Neural progenitor cell (in vitro differentiated cells): Measurements from ENCODE around the gene ZHX3. TPM values are rescaled to one million over a fixed set of nuclear protein-coding genes. Genes with fewer than 3 reads are reported as not detected.

Experiments used
- DNase-seq: peaks from one replicate; pipeline ENCODE4 v3.0.0-alpha.2; 2016; ENCODE audit warnings: low spot score
- H2AFZ ChIP-seq: fragments of 200-600 bp; sonication (generic); replicated peaks from 2 replicates; pipeline ENCODE4 v1.6.1; 2016; ENCODE audit warnings: antibody characterized with exemption
- H3F3A ChIP-seq: fragments of 200-600 bp; sonication (generic); 2 replicates; pipeline ENCODE4 v1.6.1; 2016; ENCODE audit warnings: antibody characterized with exemption, low read depth
- H3K27ac ChIP-seq: fragments of 200-600 bp; sonication (generic); 2 replicates; pipeline ENCODE4 v1.5.1; 2016; ENCODE audit warnings: mild to moderate bottlenecking
- H3K27me3 ChIP-seq: fragments of 200-600 bp; sonication (generic); 2 replicates; pipeline ENCODE4 v1.6.1; 2016; ENCODE audit warnings: mild to moderate bottlenecking, moderate library complexity
- H3K36me3 ChIP-seq: fragments of 200-600 bp; sonication (generic); 2 replicates; pipeline ENCODE4 v1.5.1; 2016
- H3K4me1 ChIP-seq: fragments of 200-600 bp; sonication (generic); 2 replicates; pipeline ENCODE4 v1.6.1; 2016; ENCODE audit warnings: mixed run types
- H3K4me2 ChIP-seq: fragments of 200-600 bp; sonication (generic); 2 replicates; pipeline ENCODE4 v1.6.1; 2016
- H3K4me3 ChIP-seq: fragments of 200-600 bp; sonication (generic); 2 replicates; pipeline ENCODE4 v1.5.1; 2016
- H3K79me2 ChIP-seq: fragments of 200-600 bp; sonication (generic); 2 replicates; pipeline ENCODE4 v1.6.1; 2016; ENCODE audit warnings: low read depth
- H3K9ac ChIP-seq: fragments of 200-600 bp; sonication (generic); 2 replicates; pipeline ENCODE4 v1.6.1; 2016
- H3K9me3 ChIP-seq: fragments of 200-600 bp; sonication (generic); 2 replicates; pipeline ENCODE4 v1.5.1; 2016; ENCODE audit warnings: low read depth
- H4K20me1 ChIP-seq: fragments of 200-600 bp; sonication (generic); 2 replicates; pipeline ENCODE4 v1.6.1; 2016; ENCODE audit warnings: low read depth
- H3K27ac Mint-ChIP-seq: 3 replicates; pipeline ENCODE4 v1.8.0; 2021; ENCODE audit warnings: mixed read lengths
- H3K27me3 Mint-ChIP-seq: 2 replicates; pipeline ENCODE4 v1.8.0; 2022; ENCODE audit warnings: low read depth, mild to moderate bottlenecking, inconsistent platforms, moderate library complexity, mixed read lengths; ENCODE audit not compliant: insufficient read depth
- H3K36me3 Mint-ChIP-seq: 3 replicates; pipeline ENCODE4 v1.8.0; 2021; ENCODE audit warnings: mixed read lengths
- H3K4me1 Mint-ChIP-seq: 3 replicates; pipeline ENCODE4 v1.8.0; 2021; ENCODE audit warnings: mixed read lengths
- H3K4me3 Mint-ChIP-seq: 3 replicates; pipeline ENCODE4 v1.8.0; 2021; ENCODE audit warnings: mild to moderate bottlenecking, moderate library complexity, mixed read lengths
- H3K9me3 Mint-ChIP-seq: 3 replicates; pipeline ENCODE4 v1.8.0; 2020; ENCODE audit warnings: mixed read lengths
- CTCF ChIP-seq: fragments of 200-600 bp; sonication (generic); IDR thresholded peaks from 2 replicates; pipeline ENCODE4 v1.5.1; 2017; ENCODE audit warnings: antibody characterized with exemption, mild to moderate bottlenecking
- EZH2 ChIP-seq: fragments of 200-600 bp; sonication (generic); IDR thresholded peaks from 2 replicates; pipeline ENCODE4 v1.6.1; 2017; ENCODE audit warnings: antibody characterized with exemption, mild to moderate bottlenecking, moderate library complexity
- EZH2phosphoT487 ChIP-seq: fragments of 200-600 bp; sonication (generic); IDR thresholded peaks from 2 replicates; pipeline ENCODE4 v1.6.1; 2017; ENCODE audit warnings: antibody characterized with exemption
- total RNA-seq: library from RNA; depleted of rRNA; stranded (reverse); fragments of >200 nt; gene quantifications from 2 replicates; pipeline ENCODE4 v1.2.3, GENCODE V29; 2015; ENCODE audit warnings: low replicate concordance

Gene ZHX3
- total RNA-seq, 1 donor from 2014 or later: 6.8 TPM

- Mint-ChIP-seq H3K36me3 (no peaks in the 10 kb centered on the region), H3K9me3 (no peaks in the 10 kb centered on the region), H3K4me3 (no peak overlapping the region), H3K27me3 (peaks cover 8% of the 10 kb centered on the region), H3K4me1 (peaks cover 4% of the 10 kb centered on the region), H3K27ac (no peak overlapping the region)
- H3K9ac ChIP-seq: no peak overlapping the region
- H3K79me2 ChIP-seq: no peaks in the 10 kb centered on the region
- no peak overlapping the region for H3K4me3 ChIP-seq
- no peaks in the 10 kb centered on the region for H3K9me3 ChIP-seq
- H2AFZ ChIP-seq: no peak overlapping the region
- no peaks in the 10 kb centered on the region for H4K20me1 ChIP-seq
- H3K4me2 ChIP-seq: no peak overlapping the region
- no peaks in the 10 kb centered on the region for H3F3A ChIP-seq
- H3K27ac ChIP-seq: no peak overlapping the region
- TF ChIP-seq CTCF (no peak), EZH2phosphoT487 (no peak), EZH2 (no peak)
- peaks cover 12% of the 10 kb centered on the region for H3K27me3 ChIP-seq
- no peaks in the 10 kb centered on the region for H3K36me3 ChIP-seq
- H3K4me1 ChIP-seq: no peaks in the 10 kb centered on the region
- no peak for DNase-seq
Observed at GRCh38 chr20:41335591-41335990, 18.1 kb upstream of the ZHX3 start.

GRCh38 chr20:41334443-41335421 lies 17.2 kb upstream of the ZHX3 start:
- TF ChIP-seq EZH2phosphoT487 (no peak), EZH2 (no peak), CTCF (no peak)
- H3K9me3 Mint-ChIP-seq: no peaks in the 10 kb centered on the region
- no peak for DNase-seq
- H3K36me3 Mint-ChIP-seq: no peaks in the 10 kb centered on the region
- Histone ChIP-seq H3F3A (no peaks in the 10 kb centered on the region), H3K36me3 (no peaks in the 10 kb centered on the region), H3K27me3 (peaks cover 11% of the 10 kb centered on the region), H3K27ac (no peak overlapping the region), H2AFZ (peak overlapping the region; percentile 58), H3K79me2 (no peaks in the 10 kb centered on the region), H3K9me3 (no peaks in the 10 kb centered on the region), H3K9ac (no peak overlapping the region), H3K4me2 (no peak overlapping the region), H4K20me1 (no peaks in the 10 kb centered on the region), H3K4me3 (no peak overlapping the region), H3K4me1 (no peaks in the 10 kb centered on the region)
- peaks cover 5% of the 10 kb centered on the region for H3K27me3 Mint-ChIP-seq
- no peak overlapping the region for H3K4me3 Mint-ChIP-seq
- H3K4me1 Mint-ChIP-seq: peaks cover 2% of the 10 kb centered on the region
- no peak overlapping the region for H3K27ac Mint-ChIP-seq

- H3K9me3 ChIP-seq: no peaks in the 10 kb centered on the region
- no peak for DNase-seq
- H3K4me1 ChIP-seq: no peaks in the 10 kb centered on the region
- TF ChIP-seq CTCF: no peak
- no peak overlapping the region for H3K9ac ChIP-seq
- H3K4me3 Mint-ChIP-seq: no peak overlapping the region
- H2AFZ ChIP-seq: no peak overlapping the region
- no peaks in the 10 kb centered on the region for H3K36me3 ChIP-seq
- no peak overlapping the region for H3K4me3 ChIP-seq
- no peaks in the 10 kb centered on the region for H3K79me2 ChIP-seq
- H3K27me3 ChIP-seq: peaks cover 4% of the 10 kb centered on the region
- H3K4me2 ChIP-seq: no peak overlapping the region
- H3K9me3 Mint-ChIP-seq: no peaks in the 10 kb centered on the region
- H3K4me1 Mint-ChIP-seq: peaks cover 6% of the 10 kb centered on the region
- no peaks in the 10 kb centered on the region for H4K20me1 ChIP-seq
- no peaks in the 10 kb centered on the region for H3F3A ChIP-seq
- H3K27me3 Mint-ChIP-seq: peaks cover 5% of the 10 kb centered on the region
- H3K27ac ChIP-seq: no peak overlapping the region
- no peak overlapping the region for H3K27ac Mint-ChIP-seq
- no peaks in the 10 kb centered on the region for H3K36me3 Mint-ChIP-seq
Observed at GRCh38 chr20:41334036-41334435, 16.5 kb upstream of the ZHX3 start.
